GM18907 (cell line): ENCODE measurements around the gene RAP2C.

Source experiments
- ATAC-seq: cut with Tn5 transposase; IDR thresholded peaks from one replicate; pipeline ENCODE4 v1.9.1; 2021; ENCODE audit warnings: mild to moderate bottlenecking, moderate library complexity; ENCODE audit not compliant: unreplicated experiment

The RAP2C gene

DNA sequence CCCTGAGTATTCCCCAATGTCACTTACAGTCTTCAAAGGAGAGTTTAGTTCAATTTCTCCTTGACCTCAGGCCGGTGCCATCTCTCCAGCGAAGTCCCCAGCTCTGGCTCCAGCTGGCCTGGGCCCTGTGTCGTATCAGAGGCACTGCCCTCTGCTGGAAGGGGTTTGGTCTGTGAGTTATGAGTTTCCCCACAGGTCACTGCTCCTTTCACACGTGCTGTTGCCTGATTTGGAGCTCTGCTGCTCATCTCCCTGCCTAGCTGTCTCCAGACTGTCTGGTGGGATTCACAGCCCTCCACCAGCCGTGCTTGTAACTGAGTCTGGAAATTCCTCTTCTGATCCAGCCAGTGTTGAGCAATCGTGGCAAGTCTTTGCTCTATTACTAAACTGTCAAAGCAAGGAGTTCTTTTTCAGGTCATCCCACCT is at the start of gene RAP2C:
TSS of gene RAP2C (minus strand) at position 105 of the 426 bp plus-strand sequence. CDS start 2,179 bp downstream, outside the sequence.
- ATAC-seq, result peak; percentile 79

DNA sequence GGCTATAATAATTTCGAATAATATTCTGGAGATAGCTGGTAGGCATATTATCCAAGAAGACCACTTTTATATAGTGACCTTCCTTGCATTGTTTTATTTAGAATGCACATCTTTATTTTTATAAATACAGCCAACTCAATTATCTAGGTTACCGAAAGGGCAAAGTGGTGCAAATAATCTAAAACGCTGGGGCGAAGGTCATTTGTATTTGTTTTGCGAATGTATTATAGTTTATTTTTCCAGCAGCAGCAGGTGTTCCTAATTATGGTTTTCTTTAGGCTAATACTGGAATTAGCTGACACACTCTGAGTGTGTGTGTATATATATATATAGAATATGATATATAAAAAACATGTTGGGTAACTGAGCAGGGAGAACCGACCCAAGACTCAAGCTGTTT is 48.1 kb upstream of the RAP2C start:
- ATAC-seq, result no peak

DNA sequence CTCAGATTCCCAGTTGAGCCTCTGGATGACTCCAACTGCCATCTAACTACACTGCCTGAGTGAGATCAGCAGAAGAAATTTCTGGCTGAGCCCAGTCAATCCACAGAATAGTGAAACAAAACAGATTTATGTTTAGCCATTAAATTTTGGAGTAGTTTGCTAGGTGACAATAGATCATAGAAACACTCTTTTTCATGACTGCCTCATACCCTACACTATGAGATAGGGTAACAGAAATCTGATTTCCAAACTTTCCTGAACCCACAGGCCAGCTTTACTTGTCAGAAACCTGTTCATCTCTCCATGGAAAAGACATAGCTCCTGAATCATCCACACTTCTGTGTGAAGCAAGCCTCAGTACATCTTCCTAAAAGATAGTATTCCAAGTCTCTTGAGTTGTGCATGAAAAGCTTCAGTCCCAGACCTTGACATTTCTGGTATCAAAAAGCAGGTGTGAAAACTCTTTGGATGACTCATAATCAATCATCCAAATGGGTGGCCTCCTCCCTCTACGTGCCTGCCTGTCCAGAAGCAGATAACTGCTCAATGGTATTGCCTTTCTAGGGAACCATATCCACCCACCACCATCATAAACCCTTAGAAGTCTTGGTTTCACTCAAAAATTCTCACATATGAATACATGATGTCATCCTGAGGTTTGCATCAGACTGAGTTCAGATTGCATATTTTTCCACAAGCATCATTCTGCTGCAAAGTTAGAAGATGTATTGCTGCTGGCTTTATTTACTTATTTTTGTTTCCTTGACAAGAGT is 47.5 kb upstream of the RAP2C start:
- no peak for ATAC-seq

DNA sequence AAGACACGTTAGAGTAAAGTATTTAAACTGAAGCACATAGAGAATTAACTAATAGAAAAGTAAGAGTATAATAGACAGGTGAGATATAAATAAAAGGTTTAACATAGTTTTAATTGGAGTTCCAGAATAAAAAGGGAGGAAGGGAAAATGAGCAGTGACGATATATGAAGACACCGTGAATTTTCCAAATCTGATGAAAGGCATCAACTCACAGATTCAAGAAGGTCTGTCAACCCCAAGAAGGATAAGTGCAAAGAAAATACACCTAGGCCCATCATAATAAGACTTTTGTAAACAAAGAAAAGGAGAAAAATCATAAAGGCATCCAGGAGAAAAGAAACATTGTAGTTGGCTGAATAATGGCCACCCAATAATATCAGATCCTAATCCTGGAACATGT is 43.9 kb upstream of the RAP2C start:
- no peak for ATAC-seq

DNA sequence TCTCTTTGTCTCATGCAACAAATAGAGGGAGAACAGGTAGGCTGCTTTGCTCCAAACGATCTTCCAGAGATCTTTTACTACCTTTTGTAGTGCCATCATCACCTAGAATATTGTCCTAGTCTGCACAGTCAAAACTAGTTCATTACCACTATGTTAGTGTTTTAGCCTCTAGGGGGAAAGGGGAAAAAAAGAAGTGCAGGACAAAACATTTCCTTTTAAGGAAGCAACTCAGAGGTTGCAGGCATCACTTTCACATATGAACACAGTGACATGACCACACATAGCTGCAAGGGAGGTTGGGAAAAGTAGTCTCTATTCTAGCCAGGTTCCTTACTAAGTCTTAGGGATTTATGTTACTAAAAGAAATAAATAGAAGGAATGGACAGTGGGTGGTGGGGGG is 39.3 kb upstream of the RAP2C start:
- no peak for ATAC-seq

DNA sequence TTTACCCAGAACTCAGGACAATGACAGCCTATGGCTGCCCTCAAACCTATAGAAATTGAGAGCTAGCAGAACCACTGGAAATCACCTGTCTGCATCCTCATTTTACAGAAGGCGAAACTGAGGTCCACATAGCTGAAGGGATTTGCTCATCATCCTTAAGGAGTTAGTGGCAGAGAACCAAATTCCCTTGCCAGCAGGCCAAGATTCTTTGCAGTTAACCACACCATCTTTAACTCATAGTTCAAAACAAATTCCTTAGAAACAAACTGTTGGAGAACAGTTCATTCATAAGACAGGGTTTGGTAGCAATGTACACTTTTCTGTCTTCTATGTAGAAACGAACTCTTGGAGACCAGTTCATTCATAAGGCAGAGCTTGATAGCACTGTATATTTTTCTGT is 37.9 kb upstream of the RAP2C start:
- ATAC-seq, result no peak

DNA sequence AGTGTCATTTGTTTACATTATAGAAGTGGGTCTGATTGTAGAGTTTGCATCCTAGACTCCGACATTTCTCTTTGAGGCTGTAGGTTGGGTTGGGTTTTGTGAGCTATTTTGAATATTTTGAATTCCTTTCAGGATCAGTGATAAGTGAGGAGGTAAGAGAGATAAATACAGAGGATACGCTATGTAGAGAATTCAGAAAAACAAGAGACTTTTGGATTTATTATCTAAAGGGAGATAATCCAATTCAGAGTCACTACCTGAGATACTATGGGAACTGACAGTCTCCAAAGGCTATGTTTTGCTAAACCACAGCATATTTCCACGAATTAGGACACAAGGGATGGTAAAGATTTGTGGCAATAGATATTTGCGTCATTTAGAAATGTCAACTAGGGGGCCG is 16.9 kb upstream of the RAP2C start:
- ATAC-seq, result no peak

DNA sequence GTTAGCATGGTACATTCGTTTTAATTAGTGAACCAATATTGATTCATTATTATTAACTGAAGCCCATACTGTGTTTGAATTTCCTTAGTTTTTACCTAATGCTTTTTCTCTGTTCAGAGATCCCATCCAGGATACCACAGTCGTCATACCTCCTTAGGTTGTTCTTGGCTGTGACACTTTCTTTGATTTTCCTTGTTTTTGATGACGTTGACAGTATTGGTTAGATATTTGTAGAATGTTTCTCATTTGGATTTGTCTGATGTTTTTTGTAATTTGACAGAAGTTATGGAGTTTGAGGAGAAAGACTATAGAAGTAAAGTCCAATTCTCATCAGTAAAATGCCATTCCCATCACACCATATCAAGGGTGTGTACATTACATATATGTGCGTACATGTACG is 16.2 kb upstream of the RAP2C start:
- no peak for ATAC-seq

DNA sequence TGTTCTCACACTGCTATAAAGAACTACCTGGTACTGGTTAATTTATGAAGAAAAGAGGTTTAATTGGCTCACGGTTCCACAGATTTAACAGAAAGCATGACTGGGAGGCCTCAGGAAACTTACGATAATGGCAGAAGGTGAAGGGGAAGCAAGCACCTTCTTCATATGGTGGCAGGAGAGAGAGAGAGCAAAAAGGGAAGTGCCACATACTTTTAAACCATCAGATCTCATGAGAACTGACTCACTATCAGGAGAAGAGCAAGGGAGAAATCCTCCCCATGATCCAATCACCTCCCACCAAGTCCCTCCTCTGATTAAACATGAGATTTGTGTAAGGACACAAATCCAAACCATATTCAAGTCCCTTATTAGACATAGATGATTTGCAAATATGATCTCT is 12.3 kb upstream of the RAP2C start:
- ATAC-seq, result no peak

DNA sequence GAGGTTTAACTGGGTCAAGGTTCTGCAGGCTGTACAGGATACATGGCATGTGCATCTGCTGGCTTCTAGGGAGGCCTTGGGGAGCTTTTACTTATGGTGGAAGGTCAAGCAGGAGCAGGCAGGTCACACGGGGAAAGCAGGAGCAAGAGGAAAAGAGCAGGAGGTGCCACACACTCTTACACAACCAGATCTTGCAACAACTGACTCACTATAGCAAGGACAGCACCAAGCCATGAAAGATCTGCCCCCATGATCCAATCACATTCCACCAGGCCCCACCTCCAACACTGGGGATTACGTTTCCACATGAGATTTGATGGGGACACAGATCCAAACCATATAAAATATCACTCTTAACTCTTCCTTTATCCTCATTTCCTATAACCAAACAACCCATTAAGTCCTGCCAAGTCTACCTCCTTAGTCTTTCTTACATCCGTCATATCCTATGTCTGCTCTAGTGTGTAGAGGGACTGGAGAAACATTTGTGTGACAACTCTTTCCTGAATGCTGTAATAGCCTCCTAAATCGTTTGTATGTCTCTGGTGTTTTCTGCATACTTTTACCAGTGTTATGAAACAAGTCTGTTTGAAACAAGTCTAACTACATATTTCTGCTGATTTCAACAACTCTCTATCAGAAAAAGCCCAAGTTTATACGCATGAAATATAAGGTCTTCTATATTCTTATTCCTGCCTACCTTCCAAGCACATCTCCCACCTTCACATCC is 8.3 kb upstream of the RAP2C start:
- ATAC-seq, result no peak

DNA sequence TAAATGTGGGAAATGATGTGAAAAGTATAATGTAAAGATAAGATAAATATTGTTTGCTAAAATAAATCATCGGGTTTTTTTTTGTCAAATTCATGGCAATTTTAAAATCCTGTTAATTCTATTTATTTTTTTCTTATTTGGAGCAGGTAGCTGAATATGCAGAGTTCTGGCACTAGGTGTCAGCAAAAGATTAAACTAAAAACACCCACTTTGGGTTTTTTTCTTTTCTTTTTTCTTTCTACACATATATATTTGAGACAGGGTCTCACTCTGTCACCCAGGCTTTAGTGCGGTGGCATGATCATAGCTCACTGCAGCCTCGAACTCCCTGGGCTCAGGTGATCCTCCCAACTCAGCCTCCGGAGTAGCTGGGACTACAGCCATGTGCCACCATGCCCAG is 6.9 kb upstream of the RAP2C start:
- no peak for ATAC-seq

DNA sequence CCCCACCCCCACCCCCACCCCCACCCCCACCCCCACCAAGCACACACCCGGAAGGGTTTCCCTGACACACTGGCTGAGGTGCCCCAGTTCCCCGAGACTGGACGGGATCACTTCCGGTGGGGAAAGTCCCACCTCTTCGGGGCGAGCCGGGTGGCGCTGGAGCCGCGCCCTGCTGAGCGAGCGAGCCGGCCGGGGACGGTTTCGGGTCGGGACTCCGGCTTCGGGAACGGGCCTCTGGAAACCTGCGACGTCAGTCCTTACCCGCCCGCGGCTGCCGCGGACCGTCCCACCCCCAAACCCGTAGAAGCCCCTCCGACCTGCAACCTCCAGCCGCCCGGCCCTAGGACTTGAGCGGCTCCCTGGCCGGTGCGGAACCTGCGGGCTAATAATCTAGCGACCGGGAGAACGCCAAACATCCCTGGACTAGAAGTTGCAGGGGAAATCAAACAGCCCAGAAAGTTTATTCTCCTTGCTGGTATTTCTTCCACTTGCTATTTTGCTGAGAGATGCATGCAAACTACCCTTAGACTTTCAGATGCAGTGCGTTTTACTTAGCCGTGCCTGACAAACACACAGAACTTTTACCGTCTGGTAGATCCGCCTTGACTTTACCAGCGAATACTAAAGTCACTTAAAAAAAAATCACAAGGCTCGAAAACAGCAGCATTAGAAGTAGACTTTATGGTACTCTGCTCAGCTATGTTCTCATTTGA is 991 bp downstream of the RAP2C start:
- peak; percentile 55 for ATAC-seq

DNA sequence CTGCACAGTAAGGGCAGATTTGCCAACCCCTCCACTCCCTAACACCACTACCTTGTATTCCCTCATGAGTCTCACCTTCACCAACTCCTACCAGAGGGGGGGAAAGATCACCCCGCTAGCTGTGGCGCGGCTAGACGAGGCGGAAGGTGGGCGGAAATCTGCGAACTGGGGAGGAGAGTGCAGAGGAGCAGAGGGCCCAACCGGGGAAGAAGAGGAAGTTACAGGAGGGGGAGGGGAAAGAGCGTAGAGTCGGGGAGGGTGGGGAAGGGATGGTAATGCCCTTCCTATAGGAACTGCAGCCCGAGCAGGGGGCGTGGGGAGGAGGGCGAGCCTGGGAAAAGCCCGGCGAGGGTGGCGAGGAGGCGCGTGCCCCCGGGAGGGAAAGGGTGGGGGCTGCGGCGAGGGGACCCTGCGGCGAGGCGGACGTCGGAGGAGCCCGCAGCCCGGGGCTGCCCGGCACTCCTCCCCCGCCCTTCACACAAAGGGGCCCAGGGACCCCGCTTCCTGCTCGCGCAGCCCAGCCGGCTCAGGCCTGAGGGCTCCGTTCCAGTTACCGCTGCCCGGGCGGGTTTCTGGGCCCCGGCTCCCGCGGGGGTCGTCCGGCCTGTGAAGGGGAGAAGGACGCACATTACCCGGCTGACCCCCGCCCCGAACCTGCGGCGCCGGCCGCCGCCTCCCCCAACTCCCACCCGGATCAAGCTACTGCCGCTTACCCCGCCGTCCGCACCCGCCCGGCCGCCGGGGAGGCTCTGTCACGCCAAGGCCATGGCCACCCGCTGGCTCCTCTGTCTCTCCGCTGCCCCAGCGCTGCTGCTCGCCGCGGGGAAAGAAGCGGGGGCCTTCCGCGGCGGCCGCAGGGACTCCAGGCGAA is 1.8 kb downstream of the RAP2C start:
- ATAC-seq, result peak; percentile 70

DNA sequence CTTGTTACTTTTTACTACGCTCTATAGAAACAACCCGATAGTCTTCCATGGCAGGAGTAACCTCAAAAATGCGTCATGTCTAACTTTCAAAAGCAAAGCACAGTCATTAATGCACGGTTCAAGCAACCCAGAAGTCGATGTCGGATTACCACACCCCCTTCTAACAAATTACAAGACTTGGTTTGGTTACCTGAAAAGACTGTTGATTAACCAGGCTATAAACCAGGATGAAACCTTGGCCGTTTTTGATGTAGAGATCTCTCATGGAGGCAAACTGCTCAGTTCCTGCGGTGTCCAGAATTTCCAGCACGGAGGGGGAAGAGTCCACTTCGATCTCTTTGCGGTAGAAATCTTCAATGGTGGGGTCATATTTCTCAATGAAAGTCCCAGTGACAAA is 2.4 kb downstream of the RAP2C start:
- no peak for ATAC-seq

DNA sequence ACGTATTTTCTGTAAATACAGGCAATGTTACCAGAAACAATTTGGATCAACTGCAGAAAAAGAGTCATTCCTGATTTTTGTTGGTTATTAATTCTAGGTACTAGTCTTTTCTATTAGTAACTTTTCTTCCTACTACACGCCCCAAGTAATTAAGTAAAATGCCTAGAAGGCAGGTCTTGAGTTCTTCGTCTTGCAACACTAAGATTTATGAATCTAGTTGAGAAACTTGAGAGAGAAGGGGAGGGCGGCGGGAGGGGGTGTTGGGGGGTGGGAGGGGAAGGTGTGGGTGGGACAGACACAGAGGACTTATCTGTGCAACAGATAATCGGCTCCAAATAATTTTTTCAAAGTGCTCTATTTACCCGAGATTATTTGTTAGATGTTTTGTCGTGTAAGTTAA is 3.0 kb downstream of the RAP2C start:
- ATAC-seq, result no peak

DNA sequence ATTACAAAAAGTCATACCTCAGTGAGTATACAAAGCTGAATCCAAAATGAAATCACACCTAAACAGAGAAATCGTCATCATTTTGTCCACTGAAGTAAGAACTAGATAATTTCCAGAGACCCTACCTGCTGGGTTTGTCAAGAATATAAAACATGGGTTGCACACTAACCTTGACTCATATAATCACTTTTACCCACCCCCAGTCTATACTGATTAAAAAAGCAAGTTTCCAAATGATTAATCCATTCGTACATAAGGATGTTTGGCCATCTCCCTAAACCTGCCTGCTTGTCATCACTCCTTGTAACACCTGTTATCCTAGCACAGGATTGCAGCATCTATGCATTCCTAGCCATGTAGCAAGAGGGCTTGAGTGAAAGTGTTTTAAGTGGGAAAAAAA is 4.7 kb downstream of the RAP2C start:
- no peak for ATAC-seq

DNA sequence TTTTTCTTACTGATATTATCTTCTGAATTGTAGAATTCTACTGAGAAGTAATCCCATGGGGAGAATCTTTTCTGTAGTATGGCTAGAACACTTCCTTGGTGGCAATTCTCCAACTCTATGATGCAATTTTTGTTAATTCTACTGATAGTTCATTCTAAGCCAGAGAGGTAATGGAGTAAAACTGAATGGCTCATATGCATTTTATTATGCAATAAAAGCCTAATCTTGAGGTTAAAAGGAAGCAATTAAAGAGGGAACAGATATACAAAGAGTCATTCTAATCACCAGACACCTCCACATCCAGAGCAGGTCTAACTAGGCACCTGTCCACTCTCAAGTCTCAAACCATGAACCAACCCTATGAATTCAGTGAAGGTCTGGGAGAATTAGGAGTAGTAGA is 9.7 kb downstream of the RAP2C start:
- ATAC-seq, result no peak

DNA sequence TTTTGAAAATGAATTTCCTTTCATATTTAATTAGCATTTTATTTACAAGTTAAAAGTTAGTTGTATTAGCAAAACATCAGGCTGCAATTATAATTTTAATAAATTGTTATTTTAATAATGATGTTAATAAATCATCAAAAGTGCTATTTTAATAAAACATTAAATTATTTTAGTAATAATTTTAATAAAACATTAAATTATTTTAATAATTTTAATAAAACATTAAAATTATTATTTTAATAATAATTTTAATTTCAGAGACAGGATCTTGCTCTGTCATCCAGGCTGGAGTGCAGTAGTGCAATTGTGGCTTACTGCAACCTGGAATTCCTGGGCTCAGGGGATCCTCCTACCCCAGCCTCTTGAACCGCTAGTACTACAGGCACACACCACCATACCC is 10.8 kb downstream of the RAP2C start:
- no peak for ATAC-seq

DNA sequence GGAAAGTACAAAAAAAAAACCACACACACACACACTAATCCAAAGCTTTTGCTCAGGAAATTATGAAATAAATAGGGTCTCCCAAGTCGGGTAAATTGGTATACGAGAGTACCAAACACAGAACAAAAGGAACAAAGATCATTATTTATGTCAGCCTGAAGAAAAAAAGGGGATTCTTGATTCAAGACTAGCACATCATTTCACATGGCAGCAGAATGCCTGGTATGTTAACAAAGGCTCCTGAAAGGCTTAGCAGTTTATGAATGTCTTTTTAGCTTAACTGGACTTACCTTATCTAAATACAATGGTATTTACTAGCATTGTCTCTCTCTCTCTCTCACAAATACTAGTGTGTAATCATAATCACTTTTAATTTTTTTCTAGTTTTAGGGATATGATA is 11.3 kb downstream of the RAP2C start:
- no peak for ATAC-seq

DNA sequence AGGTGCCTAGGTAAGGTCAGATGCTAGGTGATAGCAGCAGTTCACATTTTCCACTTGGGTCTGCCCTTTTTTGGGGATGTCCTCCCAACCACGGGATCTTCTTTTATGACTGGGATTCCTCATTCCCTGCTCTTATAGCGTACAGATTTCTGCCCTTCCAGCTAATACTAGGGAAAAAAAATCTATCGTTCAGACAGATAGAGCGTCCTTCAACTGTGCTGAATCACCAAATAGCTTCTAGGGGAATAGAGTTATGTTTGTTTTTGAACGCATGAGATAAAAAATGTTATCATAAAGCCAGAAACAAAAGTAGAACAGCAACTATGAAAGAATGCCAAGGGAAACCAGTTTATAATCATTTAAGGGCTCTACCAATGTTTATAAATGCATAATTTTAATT is 13.0 kb downstream of the RAP2C start:
- no peak for ATAC-seq

DNA sequence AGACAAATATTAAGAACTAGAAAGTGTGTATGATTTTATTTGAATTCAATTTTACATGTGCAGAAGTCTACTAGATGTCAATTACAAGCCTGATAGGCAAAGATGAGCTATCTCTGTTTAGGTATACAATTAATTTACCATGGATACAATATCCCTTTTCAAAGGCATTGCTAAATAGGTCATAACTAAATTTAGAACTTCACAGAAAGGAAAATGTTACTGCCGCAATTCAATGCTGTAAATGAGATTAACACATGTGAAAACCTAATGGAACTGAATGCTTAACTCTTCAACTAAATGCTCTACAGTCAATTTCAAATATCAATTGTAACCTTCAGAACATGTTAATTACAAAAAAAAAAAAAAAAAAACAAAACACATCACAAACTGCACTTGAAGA is 14.6 kb downstream of the RAP2C start:
- ATAC-seq, result no peak
